HG02943 (cell line): Measurements from ENCODE around the gene SPSB4.

Experiments used
- ATAC-seq: cut with Tn5 transposase; IDR thresholded peaks from one replicate; pipeline ENCODE4 v1.9.1; 2021; ENCODE audit warnings: mild to moderate bottlenecking, low read depth, moderate library complexity; ENCODE audit not compliant: unreplicated experiment

The SPSB4 gene

GRCh38 chr3:141072950-141073349 lies 21.8 kb downstream of the SPSB4 start:
- ATAC-seq: no peak

GRCh38 chr3:141073580-141073979 lies 22.4 kb downstream of the SPSB4 start:
- ATAC-seq: no peak

DNA sequence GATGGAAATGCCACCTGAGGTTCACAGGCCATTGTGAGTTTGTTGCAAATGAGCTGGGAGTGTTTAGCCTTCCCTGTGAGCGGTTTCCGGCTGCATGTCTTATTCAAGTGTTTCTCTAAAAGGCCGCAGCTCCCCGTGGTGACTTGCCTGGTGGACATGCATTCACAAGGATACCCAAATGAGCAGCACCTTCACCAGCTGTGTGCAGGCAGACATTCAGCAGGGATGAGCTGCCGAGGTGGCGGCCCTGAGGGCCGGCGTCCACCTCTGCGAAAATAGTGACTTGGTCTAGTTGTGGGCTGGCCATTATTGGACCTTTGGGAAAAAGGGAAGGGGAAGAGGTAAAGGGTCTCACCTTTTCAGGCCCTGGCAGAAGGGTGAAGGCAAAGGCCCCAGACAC lies 23.4 kb downstream of the SPSB4 start:
- ATAC-seq: no peak

- no peak for ATAC-seq
Measured at GRCh38 chr3:141076036-141076773, 25.1 kb downstream of the SPSB4 start.

- no peak for ATAC-seq
Measured at GRCh38 chr3:141076797-141077571, 25.8 kb downstream of the SPSB4 start.

GRCh38 chr3:141077631-141078030 lies 26.5 kb downstream of the SPSB4 start:
- ATAC-seq: no peak

DNA sequence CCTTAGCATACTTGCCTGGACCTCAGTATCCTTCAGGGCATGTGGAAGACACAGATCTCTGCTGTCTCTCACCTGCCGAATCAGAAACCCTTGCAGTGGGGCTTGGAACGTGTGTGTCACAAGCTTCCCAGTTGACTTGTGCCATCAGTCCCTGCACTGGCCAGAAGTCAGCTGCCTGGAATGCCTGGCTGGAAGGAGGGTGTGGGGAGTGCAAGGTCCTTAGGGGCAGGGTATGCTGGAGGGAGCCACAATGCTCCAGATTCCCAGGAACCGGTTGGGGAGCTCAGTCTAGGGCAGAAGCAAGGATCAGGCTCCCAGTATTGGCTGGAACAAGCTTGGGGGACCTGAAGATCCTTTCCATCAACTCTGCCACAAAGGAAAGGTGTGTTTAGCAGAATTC lies 27.1 kb downstream of the SPSB4 start:
- no peak for ATAC-seq

DNA sequence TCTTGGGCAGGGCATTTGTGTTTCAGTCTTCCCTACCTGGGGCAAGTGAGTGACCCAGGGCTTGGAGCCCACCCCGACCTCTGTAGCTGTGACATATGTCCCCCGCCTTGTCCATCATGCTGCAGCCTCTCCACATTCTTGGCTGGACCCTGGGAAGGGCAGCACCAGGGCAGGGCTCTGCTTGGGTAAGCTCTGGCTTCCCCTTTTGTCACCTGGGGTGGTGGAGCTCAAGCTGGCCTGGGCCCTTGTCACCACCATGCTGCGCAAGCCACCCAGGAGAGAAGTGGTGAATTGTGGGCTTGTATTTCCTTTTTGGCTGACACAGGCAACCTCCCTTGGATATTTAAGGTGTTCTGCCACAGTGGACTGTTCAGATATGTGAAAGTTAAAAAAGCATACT lies 29.3 kb downstream of the SPSB4 start:
- no peak for ATAC-seq

DNA sequence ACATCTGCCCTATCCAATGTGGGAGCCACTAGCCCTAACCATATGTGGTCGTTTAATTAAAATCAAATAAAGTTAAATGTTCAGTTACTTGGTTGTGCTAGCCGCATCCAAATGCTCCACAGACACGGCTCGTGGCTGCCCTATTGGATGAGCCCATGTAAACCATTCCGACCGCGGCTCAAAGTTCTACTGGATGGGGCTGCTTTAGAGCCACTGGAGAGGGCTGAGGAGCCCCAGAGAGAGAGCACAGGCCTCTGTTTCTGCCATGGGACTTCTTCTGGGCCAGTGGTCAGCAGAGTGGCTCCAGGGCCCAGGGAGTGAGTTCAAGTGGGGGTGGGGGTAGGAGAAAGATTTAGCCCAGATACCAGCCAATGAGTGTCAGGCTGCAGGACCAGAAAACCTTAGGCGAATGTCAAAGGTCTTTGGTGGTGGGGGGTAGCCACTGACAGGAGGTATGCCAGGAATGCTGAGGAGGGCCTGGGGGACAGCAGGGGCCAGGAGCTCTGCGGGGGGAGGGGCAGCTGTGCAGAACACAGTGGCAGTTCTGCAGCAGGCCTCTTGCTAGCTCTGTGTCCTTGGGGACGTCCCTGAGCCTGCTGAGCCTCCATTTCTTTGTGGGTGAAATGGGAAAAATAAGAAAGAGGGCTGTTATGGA lies 30.1 kb downstream of the SPSB4 start:
- ATAC-seq: no peak

DNA sequence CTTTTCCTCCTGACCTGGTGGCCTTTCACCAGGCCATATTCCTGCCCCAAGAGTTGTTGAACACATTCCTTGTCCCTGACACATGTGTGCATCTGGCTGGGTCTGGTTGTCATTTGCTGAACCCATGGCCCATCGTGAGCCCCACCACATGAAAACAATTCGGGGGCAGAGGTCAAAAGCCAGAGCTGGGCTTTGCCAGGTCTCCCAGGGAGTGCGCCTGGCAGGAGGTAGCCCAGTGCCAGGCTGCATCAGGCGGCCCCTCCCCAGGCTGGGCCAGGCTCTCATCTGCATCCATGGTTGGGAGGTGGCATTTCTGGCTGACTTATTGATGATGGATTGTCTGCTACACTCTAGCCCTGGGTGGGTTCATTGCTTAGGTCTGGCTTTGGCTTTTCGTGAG lies 30.9 kb downstream of the SPSB4 start:
- ATAC-seq: no peak

GRCh38 chr3:141083226-141083625 lies 32.1 kb downstream of the SPSB4 start:
- no peak for ATAC-seq

DNA sequence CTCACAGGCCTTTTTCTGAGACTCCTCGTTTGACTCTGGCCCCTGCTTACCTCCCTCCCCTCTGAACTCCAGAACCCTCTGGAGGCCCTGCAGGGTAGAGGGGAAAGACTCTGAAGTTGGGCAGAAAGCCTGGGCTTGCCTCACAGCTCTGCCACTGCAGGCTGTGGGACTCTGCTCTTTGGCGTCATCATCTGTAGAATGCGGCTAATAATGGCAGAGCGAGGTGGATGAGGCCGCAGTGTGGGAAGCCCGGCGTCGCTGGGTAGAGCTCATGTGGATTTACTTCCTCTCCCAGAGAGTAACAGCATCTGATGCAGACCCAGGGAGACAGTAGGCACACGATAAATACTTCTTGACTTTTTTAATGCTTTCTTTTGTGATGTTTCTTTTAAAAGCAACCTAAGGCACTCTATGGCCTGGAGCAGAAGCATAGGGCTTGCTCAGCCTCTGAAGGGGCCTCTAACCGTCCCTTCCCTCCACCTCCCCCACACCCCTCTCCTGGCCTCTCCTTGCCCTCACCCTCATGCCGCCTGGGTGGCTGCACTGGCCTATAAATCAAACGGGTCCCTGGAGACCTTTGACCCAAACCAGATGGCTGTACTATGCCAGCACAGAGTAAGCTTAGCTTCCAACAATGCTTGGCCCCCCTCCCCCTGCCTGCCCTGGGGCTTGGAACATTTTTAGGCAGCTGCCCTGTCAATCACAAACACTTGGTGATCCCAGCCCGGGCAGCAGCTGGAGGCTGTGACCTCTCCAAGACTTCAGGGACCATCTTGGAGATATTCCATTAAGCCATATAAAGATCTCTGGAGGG lies 32.9 kb downstream of the SPSB4 start:
- no peak for ATAC-seq

DNA sequence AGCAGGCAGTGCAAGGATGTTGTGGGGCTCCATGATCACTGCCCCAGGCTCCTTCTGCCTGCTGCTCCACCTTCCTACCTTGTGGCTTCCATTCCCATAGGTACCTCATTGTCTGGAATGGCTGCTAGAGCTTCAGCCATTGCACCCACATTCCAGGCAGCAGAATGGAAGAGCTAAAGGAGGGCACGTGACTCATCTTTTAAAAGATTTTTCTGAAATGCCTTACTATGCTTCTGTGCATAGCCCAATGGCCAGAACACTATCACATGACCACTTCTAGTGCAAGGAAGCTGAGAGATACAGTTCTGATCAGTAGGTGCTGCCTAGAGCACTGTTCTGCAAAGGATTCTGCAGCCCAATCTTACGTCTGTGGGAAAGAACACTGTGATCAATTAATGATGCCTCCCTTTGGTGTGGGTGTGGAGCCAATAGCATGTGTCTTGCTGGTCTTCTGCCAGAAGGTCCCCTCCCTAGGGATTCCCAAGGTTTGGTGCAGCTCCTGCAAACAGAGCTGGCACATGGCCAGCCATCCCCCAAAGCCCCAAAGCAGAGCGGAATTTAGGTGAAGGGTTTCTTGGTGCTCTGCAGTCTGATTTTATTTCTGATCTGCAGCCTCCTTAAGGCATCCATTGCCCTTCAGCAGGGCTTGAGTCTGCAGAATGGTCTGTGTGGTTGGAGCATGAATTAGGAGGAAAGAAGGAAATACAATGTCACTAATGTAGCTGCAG lies 34.4 kb downstream of the SPSB4 start:
- no peak for ATAC-seq

GRCh38 chr3:141086188-141086587 lies 35.0 kb downstream of the SPSB4 start:
- ATAC-seq: no peak

- no peak for ATAC-seq
Measured at GRCh38 chr3:141087076-141087777, 36.1 kb downstream of the SPSB4 start.

DNA sequence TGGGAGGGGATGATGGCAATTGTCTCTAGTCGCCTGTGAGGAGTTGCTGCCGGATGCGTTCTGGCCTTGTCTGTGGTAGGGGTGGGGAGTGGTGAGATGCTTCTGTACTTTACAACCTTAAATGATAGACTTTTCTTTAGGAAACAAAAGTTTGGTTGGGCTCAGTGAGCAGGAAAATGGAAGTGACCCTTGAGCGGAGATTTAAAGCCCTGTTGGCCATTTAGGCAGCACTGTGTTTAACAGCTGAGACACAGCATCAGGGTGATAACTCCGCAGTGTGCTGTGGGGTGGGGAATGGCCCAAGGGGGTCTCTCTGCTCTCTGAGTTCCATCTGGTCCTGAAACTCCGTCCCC lies 36.6 kb downstream of the SPSB4 start:
- ATAC-seq: no peak

- no peak for ATAC-seq
Measured at GRCh38 chr3:141089339-141090152, 38.4 kb downstream of the SPSB4 start.

DNA sequence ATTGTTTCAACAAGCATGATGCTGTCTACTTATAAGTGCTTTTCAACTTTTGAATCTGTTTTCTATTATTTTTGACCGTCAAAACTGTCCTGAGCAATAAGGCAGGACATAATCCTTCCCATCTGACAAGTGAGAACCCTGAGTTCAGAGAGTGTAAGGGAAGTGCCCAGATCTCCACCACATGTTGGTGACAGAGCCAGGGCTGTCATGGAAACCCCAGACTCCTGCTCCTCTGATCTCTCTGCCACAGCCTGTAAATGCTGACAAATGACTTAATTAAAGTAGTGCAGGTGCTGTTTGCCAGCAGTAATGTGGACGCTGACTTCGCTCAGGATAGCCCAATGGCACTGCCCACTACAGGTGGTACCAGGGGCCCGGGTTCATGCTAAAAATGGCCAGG lies 40.3 kb downstream of the SPSB4 start:
- no peak for ATAC-seq

DNA sequence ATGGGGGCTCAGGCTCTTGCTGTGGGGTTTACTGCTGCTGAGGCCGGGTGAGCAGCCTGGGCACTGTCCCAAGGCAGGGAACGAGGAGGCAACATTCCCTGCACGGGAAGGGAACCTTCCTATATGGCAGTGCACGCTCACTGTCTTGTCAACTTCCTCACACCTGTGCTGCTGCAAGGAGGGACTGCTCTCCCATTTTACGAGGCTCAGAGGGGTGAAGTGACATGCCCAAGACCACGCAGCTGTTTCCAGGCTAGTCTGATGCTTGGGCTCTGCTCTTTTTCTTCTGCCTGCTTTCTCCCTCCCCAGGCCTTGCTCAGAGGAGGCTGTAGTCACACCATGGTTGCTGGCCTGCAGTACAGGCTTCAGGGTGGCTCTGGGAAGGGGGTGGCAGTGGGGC lies 41.5 kb downstream of the SPSB4 start:
- ATAC-seq: no peak
